ENCODE results near the gene PPIL1. TPM values are rescaled to one million over a fixed set of nuclear protein-coding genes. Genes with fewer than 3 reads are reported as not detected.

The PPIL1 gene
- total RNA-seq, 3 donors from 2014 or later = 4.5 to 24.7 (median 19.7) TPM

- DNase-seq (ENCODE audit: low spot score in 2 of 2) = no peak
- no peak overlapping the region for H3K4me3 ChIP-seq
- H3K27me3 ChIP-seq = no peaks in the 10 kb centered on the region
- no peaks in the 10 kb centered on the region for H3K9me3 ChIP-seq
- intact Hi-C loops (cut with DNase I; ENCODE audit: low total_unique reads) = no loop called here
- H3K27ac ChIP-seq = peak overlapping the region; percentile 82 to 86
- peaks cover 3 to 6% of the 10 kb centered on the region in 2 donors for H3K4me1 ChIP-seq
- TF ChIP-seq POLR2A (IDR thresholded peaks at IDR 0.05) (no peak), CTCF (IDR thresholded peaks at IDR 0.05) (no peak), POLR2AphosphoS5 (IDR thresholded peaks at IDR 0.05) (no peak)
- no peaks in the 10 kb centered on the region for H3K36me3 ChIP-seq
Measured at GRCh38 chr6:36916126-36916525, 41.5 kb upstream of the PPIL1 start.

- TF ChIP-seq CTCF (IDR thresholded peaks at IDR 0.05) = no peak
- TF ChIP-seq POLR2A (IDR thresholded peaks at IDR 0.05) = no peak
- no peak for TF ChIP-seq POLR2AphosphoS5 (IDR thresholded peaks at IDR 0.05)
- Histone ChIP-seq H3K27ac (peak overlapping the region; percentile 82 to 86), H3K4me3 (no peak overlapping the region), H3K4me1 (peaks cover 3 to 6% of the 10 kb centered on the region in 2 donors), H3K27me3 (no peaks in the 10 kb centered on the region), H3K9me3 (no peaks in the 10 kb centered on the region), H3K36me3 (no peaks in the 10 kb centered on the region)
- DNase-seq (ENCODE audit: low spot score in 2 of 2) = no peak
- intact Hi-C loops (cut with DNase I; ENCODE audit: low total_unique reads) = no loop called here
Measured at GRCh38 chr6:36915599-36915998, 41.0 kb upstream of the PPIL1 start.

GRCh38 chr6:36914227-36914794 is 39.7 kb upstream of the PPIL1 start:
- Histone ChIP-seq H3K4me3 (no peak overlapping the region), H3K9me3 (no peaks in the 10 kb centered on the region), H3K36me3 (no peaks in the 10 kb centered on the region), H3K27ac (peak overlapping the region; percentile 1 to 69), H3K27me3 (no peaks in the 10 kb centered on the region), H3K4me1 (peaks cover 3 to 6% of the 10 kb centered on the region in 2 donors)
- TF ChIP-seq CTCF (IDR thresholded peaks at IDR 0.05) (peak; percentile 2 to 51 (median 19)), POLR2A (IDR thresholded peaks at IDR 0.05) (no peak), POLR2AphosphoS5 (IDR thresholded peaks at IDR 0.05) (peak in 1 of 3 donors; percentile 58)
- peak in 1 of 2 donors; percentile 86 for DNase-seq (ENCODE audit: low spot score in 2 of 2)
- intact Hi-C loops (cut with DNase I; ENCODE audit: low total_unique reads) = no loop called here

- no peaks in the 10 kb centered on the region for H3K27me3 ChIP-seq
- TF ChIP-seq POLR2AphosphoS5 (IDR thresholded peaks at IDR 0.05) (no peak), POLR2A (IDR thresholded peaks at IDR 0.05) (no peak), CTCF (IDR thresholded peaks at IDR 0.05) (no peak)
- no peaks in the 10 kb centered on the region for H3K36me3 ChIP-seq
- H3K27ac ChIP-seq = peak overlapping the region; percentile 69 to 71
- no peaks in the 10 kb centered on the region for H3K9me3 ChIP-seq
- H3K4me1 ChIP-seq = peaks cover 3 to 6% of the 10 kb centered on the region in 2 donors
- DNase-seq (ENCODE audit: low spot score in 2 of 2) = no peak
- no peak overlapping the region for H3K4me3 ChIP-seq
- intact Hi-C loops (cut with DNase I; ENCODE audit: low total_unique reads) = no loop called here
Measured at GRCh38 chr6:36913082-36913481, 38.5 kb upstream of the PPIL1 start.

GRCh38 chr6:36912586-36912985 is 38.0 kb upstream of the PPIL1 start:
- H3K27ac ChIP-seq = peak overlapping the region; percentile 67 to 69
- H3K36me3 ChIP-seq = no peaks in the 10 kb centered on the region
- no peaks in the 10 kb centered on the region for H3K27me3 ChIP-seq
- intact Hi-C loops (cut with DNase I; ENCODE audit: low total_unique reads) = no loop called here
- no peak overlapping the region for H3K4me3 ChIP-seq
- TF ChIP-seq CTCF (IDR thresholded peaks at IDR 0.05) (no peak), POLR2AphosphoS5 (IDR thresholded peaks at IDR 0.05) (no peak), POLR2A (IDR thresholded peaks at IDR 0.05) (no peak)
- no peak for DNase-seq (ENCODE audit: low spot score in 2 of 2)
- peaks cover 6 to 7% of the 10 kb centered on the region in 2 donors for H3K4me1 ChIP-seq
- no peaks in the 10 kb centered on the region for H3K9me3 ChIP-seq
